Dermis microvascular lymphatic vessel endothelial cell (primary cell): ENCODE data around the gene RAC3. TPM values are rescaled to one million over a fixed set of nuclear protein-coding genes. Genes with fewer than 3 reads are reported as not detected.

Source experiments
- DNase-seq, 2 donors: peaks; one replicate each; pipeline versions ENCODE4 v3.0.0 to v3.0.0-alpha.2; 2010; ENCODE audit warnings: low read depth in 2 of 2
- total RNA-seq: library from RNA; depleted of rRNA; stranded (reverse); fragments of >200 nt; gene quantifications from 2 replicates; pipeline ENCODE4 v1.2.1, GENCODE V29; 2014

Gene RAC3
- total RNA-seq, 1 donor from 2014 or later: 14.5 TPM

GRCh38 chr17:81998691-81999438, 32.6 kb upstream of the RAC3 start:
- no peak for DNase-seq

GRCh38 chr17:81999587-81999975, 31.9 kb upstream of the RAC3 start:
- no peak for DNase-seq

GRCh38 chr17:81999976-82000802, 31.3 kb upstream of the RAC3 start:
- no peak for DNase-seq

GRCh38 chr17:82000803-82001570, 30.5 kb upstream of the RAC3 start:
- no peak for DNase-seq

GRCh38 chr17:82001571-82002056, 29.9 kb upstream of the RAC3 start:
- no peak for DNase-seq

DNA sequence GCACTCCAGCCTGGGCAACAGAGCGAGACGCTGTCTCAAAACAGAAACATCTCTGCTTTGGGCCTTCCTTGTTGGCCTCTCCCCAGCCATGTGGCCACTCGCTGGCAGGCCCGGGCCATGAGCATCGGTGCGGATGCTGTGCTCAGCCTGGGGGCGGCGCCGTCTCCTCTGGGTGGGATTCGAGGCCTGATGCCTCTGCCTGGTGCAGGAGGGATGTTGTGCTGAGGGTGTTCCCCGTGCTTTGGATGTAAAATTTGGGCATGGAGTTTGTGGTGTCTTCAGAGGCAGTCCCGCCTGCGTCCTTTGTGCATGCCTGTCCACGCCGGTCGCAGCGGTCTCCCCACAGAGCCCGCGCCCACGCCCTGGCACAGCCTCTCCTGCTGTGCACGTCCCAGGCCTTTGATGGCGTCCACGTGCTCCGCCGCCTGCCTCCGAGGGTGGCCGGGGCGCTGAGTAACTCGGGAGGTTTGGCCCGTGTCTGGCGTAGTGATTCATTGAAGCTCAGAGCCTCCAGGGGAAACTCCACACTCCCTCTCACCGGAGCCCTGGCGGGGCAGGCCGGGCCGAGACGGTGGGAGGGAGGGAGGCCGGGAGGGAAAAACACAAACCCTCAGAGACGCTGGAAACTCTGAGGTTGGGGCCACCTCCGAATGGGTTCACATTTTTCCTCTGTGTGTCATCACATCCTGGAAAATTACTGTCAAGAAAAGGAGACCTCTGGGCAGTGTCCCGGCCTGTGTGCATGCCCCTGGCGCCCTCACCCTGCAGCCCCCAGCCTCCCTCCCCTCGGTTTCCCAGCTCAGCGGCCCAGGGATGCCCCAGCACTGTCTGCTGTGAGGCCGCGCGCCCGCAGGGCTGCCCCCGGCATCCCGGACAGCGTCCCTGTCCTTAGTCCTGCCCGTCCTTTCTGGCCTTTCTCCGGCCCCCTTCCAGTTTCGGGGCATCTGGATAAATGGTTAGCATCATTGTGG, 27.8 kb upstream of the RAC3 start:
- peak; percentile 30 to 89 for DNase-seq

- DNase-seq: no peak
Observed at GRCh38 chr17:82004517-82005455, 26.7 kb upstream of the RAC3 start.

GRCh38 chr17:82005701-82006348, 25.7 kb upstream of the RAC3 start:
- DNase-seq: no peak

- DNase-seq: no peak
Observed at GRCh38 chr17:82006468-82007227, 24.8 kb upstream of the RAC3 start.

DNA sequence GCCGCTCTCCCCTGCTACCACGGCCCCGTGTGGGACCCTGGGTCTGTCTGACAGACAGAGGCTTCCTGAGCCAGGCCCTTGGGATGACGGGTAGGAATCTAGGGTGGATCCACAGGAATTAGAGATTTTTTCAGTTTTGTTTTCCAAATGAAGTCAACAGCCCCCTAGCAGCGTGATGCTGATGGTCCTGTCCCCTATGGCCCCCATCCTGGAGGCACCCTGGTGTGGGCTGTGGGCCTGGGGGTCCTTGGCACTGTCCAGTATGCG, 24.3 kb upstream of the RAC3 start:
- no peak for DNase-seq

DNA sequence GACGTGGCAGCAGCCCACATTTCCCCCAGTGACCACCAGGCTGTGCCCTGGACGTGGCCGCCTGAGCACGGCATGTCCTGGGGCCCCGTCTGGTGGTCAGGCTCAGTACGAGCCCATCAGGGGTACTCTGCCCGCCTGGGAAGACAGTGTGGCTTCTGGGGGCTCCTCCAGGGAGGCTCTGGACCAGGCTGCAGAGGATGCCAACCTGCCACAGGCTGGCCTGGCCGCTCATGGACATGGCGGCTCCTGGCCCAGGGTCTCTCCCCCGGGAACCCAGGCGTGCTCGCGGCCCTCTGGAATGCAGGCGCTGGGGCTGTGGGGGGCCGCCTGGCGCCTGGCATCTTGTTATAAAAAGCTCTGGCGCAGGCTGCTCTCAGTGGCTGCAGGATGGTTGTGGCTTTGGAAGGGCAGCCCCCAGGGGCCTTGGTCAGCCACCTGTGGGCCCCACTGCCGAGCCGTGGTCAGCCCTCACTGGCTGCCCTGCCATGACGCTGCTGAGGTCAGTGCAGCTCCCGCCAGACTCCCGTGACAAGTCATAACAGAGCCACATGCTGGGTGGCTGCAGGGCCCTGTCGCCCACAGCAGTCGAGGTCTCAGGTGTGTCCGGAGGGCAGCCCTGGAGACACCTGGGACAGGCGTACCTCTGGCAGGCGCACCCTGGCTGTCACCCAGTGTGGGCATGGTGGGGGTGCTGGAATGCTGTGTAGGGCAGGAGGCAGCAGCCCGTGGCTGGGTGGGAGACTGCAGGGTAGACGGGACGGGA, 23.8 kb upstream of the RAC3 start:
- DNase-seq: no peak

DNA sequence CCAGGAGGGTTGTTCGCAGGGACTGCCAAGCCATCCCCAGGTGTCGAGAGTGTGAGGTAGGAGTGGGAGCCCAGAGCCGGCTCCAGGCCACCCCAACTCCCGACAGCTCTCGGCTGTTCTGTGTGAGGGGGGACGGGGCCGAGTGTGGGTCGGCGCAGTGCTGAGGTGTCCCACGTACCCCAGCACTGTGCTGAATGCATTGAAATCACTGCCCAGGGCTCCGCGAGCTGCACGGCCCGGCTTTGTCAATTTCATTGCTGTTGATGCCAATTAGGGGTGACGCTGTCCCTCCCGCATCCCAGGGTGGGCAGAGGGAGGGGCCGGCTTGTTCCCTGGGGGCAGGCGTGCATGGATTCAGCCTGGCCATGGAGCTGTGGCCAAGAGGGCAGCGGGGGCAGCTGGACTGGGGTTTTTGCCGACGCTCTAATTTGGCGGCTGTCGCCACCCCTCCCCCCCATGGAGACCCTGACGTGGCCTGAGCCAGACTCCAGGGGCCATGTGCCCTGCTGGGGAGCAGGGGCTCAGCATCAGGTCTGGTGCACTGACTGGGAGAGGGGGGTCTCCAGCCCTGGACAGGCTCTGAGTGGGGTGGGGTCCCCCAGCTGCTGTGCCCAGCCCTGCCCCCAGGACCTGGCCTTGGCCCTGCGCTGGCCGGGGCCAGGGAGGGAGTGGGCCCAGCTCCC, 23.1 kb upstream of the RAC3 start:
- DNase-seq: no peak

DNA sequence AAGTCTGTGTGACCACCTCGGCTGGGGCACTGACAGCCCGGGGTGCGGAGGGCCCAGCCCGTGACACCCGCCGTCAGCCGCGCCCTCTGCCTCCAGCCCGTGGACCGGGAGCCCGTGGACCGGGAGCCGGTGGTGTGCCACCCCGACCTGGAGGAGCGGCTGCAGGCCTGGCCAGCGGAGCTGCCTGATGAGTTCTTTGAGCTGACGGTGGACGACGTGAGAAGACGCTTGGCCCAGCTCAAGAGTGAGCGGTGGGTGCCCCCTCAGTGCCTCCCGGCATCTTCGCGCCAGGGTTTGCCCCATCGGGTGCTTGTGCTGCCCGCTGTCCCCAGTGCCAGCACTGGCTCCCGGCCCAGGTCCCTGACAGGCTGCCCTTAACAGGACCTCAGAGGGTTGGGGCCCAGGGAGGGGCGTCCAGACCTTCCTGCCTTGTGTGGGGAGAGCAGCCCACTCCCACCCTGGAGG, 22.5 kb upstream of the RAC3 start:
- DNase-seq: no peak

- DNase-seq: no peak
Observed at GRCh38 chr17:82009413-82009812, 22.1 kb upstream of the RAC3 start.

GRCh38 chr17:82010575-82011525, 20.6 kb upstream of the RAC3 start:
- no peak for DNase-seq

GRCh38 chr17:82011617-82012187, 19.8 kb upstream of the RAC3 start:
- no peak for DNase-seq
